ENCODE measurements around the gene BBS9.

BBS9 gene

GRCh38 chr7:33379891-33380525, 250.6 kb downstream of the BBS9 start:
- no peaks in the 10 kb centered on the region for H3K4me1 Mint-ChIP-seq (ENCODE audit: low read depth)
- no peaks in the 10 kb centered on the region for H3K27me3 Mint-ChIP-seq
- no peak overlapping the region for H3K27ac Mint-ChIP-seq
- no peaks in the 10 kb centered on the region for H3K9me3 Mint-ChIP-seq
- no peak overlapping the region for H3K4me3 Mint-ChIP-seq
- H3K36me3 Mint-ChIP-seq (ENCODE audit: low read depth): peaks cover 20% of the 10 kb centered on the region

- no peaks in the 10 kb centered on the region for H3K4me1 Mint-ChIP-seq (ENCODE audit: low read depth)
- no peaks in the 10 kb centered on the region for H3K9me3 Mint-ChIP-seq
- peaks cover 43% of the 10 kb centered on the region for H3K36me3 Mint-ChIP-seq (ENCODE audit: low read depth)
- H3K27ac Mint-ChIP-seq: no peak overlapping the region
- H3K4me3 Mint-ChIP-seq: no peak overlapping the region
- no peaks in the 10 kb centered on the region for H3K27me3 Mint-ChIP-seq
These were observed 259.0 kb downstream of the BBS9 start for GRCh38 chr7:33388332-33388731.

GRCh38 chr7:33392148-33392547, 262.8 kb downstream of the BBS9 start:
- Mint-ChIP-seq H3K36me3 (ENCODE audit: low read depth) (peaks cover 52% of the 10 kb centered on the region), H3K9me3 (no peaks in the 10 kb centered on the region), H3K27me3 (no peaks in the 10 kb centered on the region), H3K27ac (no peak overlapping the region), H3K4me3 (no peak overlapping the region), H3K4me1 (ENCODE audit: low read depth) (no peaks in the 10 kb centered on the region)

GRCh38 chr7:33393770-33394169, 264.4 kb downstream of the BBS9 start:
- Mint-ChIP-seq H3K4me3 (no peak overlapping the region), H3K27ac (no peak overlapping the region), H3K36me3 (ENCODE audit: low read depth) (peaks cover 47% of the 10 kb centered on the region)

GRCh38 chr7:33395340-33395739, 266.0 kb downstream of the BBS9 start:
- Mint-ChIP-seq H3K4me3 (no peak overlapping the region), H3K9me3 (no peaks in the 10 kb centered on the region), H3K36me3 (ENCODE audit: low read depth) (peaks cover 36% of the 10 kb centered on the region), H3K27ac (no peak overlapping the region), H3K27me3 (no peaks in the 10 kb centered on the region), H3K4me1 (ENCODE audit: low read depth) (no peaks in the 10 kb centered on the region)

More at GRCh38 chr7:33393770-33394169, 264.4 kb downstream of the BBS9 start:
- no peaks in the 10 kb centered on the region for H3K4me1 Mint-ChIP-seq (ENCODE audit: low read depth)
- no peaks in the 10 kb centered on the region for H3K27me3 Mint-ChIP-seq
- no peaks in the 10 kb centered on the region for H3K9me3 Mint-ChIP-seq

GRCh38 chr7:33399528-33400213, 270.3 kb downstream of the BBS9 start:
- Mint-ChIP-seq H3K27ac (no peak overlapping the region), H3K36me3 (ENCODE audit: low read depth) (peaks cover 22% of the 10 kb centered on the region), H3K9me3 (no peaks in the 10 kb centered on the region), H3K4me1 (ENCODE audit: low read depth) (no peaks in the 10 kb centered on the region), H3K4me3 (no peak overlapping the region), H3K27me3 (no peaks in the 10 kb centered on the region)

GRCh38 chr7:33400214-33400538, 270.8 kb downstream of the BBS9 start:
- Mint-ChIP-seq H3K27me3 (no peaks in the 10 kb centered on the region), H3K9me3 (no peaks in the 10 kb centered on the region), H3K4me1 (ENCODE audit: low read depth) (no peaks in the 10 kb centered on the region), H3K4me3 (no peak overlapping the region), H3K27ac (no peak overlapping the region), H3K36me3 (ENCODE audit: low read depth) (peaks cover 22% of the 10 kb centered on the region)

- Mint-ChIP-seq H3K36me3 (ENCODE audit: low read depth) (peaks cover 24% of the 10 kb centered on the region), H3K4me3 (no peak overlapping the region), H3K27me3 (no peaks in the 10 kb centered on the region), H3K9me3 (peaks cover 27% of the 10 kb centered on the region), H3K27ac (no peak overlapping the region), H3K4me1 (ENCODE audit: low read depth) (no peaks in the 10 kb centered on the region)
These were observed 280.9 kb downstream of the BBS9 start for GRCh38 chr7:33410266-33410665.

- no peak overlapping the region for H3K4me3 Mint-ChIP-seq
These were observed 281.7 kb downstream of the BBS9 start for GRCh38 chr7:33411020-33411419.

GRCh38 chr7:33412331-33412730, 283.0 kb downstream of the BBS9 start:
- Mint-ChIP-seq H3K36me3 (ENCODE audit: low read depth) (peaks cover 20% of the 10 kb centered on the region), H3K27me3 (no peaks in the 10 kb centered on the region), H3K4me1 (ENCODE audit: low read depth) (no peaks in the 10 kb centered on the region), H3K4me3 (no peak overlapping the region), H3K27ac (no peak overlapping the region), H3K9me3 (peaks cover 17% of the 10 kb centered on the region)

More at GRCh38 chr7:33411020-33411419, 281.7 kb downstream of the BBS9 start:
- Mint-ChIP-seq H3K27me3 (no peaks in the 10 kb centered on the region), H3K9me3 (peaks cover 27% of the 10 kb centered on the region), H3K27ac (no peak overlapping the region), H3K4me1 (ENCODE audit: low read depth) (no peaks in the 10 kb centered on the region), H3K36me3 (ENCODE audit: low read depth) (peaks cover 24% of the 10 kb centered on the region)

- Mint-ChIP-seq H3K36me3 (ENCODE audit: low read depth) (no peaks in the 10 kb centered on the region), H3K9me3 (no peaks in the 10 kb centered on the region), H3K27ac (no peak overlapping the region), H3K27me3 (no peaks in the 10 kb centered on the region), H3K4me1 (ENCODE audit: low read depth) (no peaks in the 10 kb centered on the region), H3K4me3 (no peak overlapping the region)
These were observed 288.9 kb downstream of the BBS9 start for GRCh38 chr7:33418251-33418701.

GRCh38 chr7:33420311-33420940, 291.1 kb downstream of the BBS9 start:
- Mint-ChIP-seq H3K4me3 (no peak overlapping the region), H3K4me1 (ENCODE audit: low read depth) (no peaks in the 10 kb centered on the region), H3K9me3 (no peaks in the 10 kb centered on the region), H3K27me3 (no peaks in the 10 kb centered on the region), H3K36me3 (ENCODE audit: low read depth) (no peaks in the 10 kb centered on the region), H3K27ac (no peak overlapping the region)

GRCh38 chr7:33421429-33421828, 292.1 kb downstream of the BBS9 start:
- no peaks in the 10 kb centered on the region for H3K36me3 Mint-ChIP-seq (ENCODE audit: low read depth)
- H3K27ac Mint-ChIP-seq: no peak overlapping the region
- H3K9me3 Mint-ChIP-seq: no peaks in the 10 kb centered on the region
- H3K4me1 Mint-ChIP-seq (ENCODE audit: low read depth): no peaks in the 10 kb centered on the region
- H3K27me3 Mint-ChIP-seq: no peaks in the 10 kb centered on the region
- H3K4me3 Mint-ChIP-seq: no peak overlapping the region

GRCh38 chr7:33422141-33422540, 292.8 kb downstream of the BBS9 start:
- Mint-ChIP-seq H3K36me3 (ENCODE audit: low read depth) (no peaks in the 10 kb centered on the region), H3K4me1 (ENCODE audit: low read depth) (no peaks in the 10 kb centered on the region), H3K9me3 (no peaks in the 10 kb centered on the region), H3K4me3 (no peak overlapping the region), H3K27me3 (no peaks in the 10 kb centered on the region), H3K27ac (no peak overlapping the region)

- no peaks in the 10 kb centered on the region for H3K36me3 Mint-ChIP-seq (ENCODE audit: low read depth)
- H3K27me3 Mint-ChIP-seq: no peaks in the 10 kb centered on the region
- H3K27ac Mint-ChIP-seq: no peak overlapping the region
- H3K9me3 Mint-ChIP-seq: no peaks in the 10 kb centered on the region
- H3K4me3 Mint-ChIP-seq: no peak overlapping the region
- H3K4me1 Mint-ChIP-seq (ENCODE audit: low read depth): no peaks in the 10 kb centered on the region
These were observed 293.7 kb downstream of the BBS9 start for GRCh38 chr7:33422825-33423645.
